ENCODE measurements around the gene TPCN1.

TPCN1 gene

DNA sequence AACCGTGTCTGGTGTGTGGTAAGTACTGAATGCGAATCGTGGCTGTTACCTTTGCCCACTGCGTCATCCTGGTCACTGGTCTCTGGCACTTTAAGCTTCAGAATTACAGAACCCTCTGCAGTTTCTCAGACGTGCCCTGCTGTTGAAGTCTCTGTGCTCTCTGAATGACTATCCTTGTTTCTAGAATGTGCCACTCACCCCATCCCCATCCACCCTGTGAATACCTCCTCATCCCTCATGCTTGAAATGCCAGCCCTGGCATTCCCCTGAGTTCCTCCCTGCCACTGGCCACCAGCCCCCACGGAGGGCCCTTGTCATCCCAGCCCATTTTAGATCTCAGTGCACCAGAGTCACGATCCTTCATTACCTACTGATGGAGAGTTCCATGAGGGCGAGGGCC lies 21.3 kb downstream of the TPCN1 start:
- DNase-seq, result no peak

- peak; percentile 41 for DNase-seq
These were observed 22.8 kb downstream of the TPCN1 start for GRCh38 chr12:113244047-113244460.

GRCh38 chr12:113244478-113244958 lies 23.3 kb downstream of the TPCN1 start:
- DNase-seq, result no peak

DNA sequence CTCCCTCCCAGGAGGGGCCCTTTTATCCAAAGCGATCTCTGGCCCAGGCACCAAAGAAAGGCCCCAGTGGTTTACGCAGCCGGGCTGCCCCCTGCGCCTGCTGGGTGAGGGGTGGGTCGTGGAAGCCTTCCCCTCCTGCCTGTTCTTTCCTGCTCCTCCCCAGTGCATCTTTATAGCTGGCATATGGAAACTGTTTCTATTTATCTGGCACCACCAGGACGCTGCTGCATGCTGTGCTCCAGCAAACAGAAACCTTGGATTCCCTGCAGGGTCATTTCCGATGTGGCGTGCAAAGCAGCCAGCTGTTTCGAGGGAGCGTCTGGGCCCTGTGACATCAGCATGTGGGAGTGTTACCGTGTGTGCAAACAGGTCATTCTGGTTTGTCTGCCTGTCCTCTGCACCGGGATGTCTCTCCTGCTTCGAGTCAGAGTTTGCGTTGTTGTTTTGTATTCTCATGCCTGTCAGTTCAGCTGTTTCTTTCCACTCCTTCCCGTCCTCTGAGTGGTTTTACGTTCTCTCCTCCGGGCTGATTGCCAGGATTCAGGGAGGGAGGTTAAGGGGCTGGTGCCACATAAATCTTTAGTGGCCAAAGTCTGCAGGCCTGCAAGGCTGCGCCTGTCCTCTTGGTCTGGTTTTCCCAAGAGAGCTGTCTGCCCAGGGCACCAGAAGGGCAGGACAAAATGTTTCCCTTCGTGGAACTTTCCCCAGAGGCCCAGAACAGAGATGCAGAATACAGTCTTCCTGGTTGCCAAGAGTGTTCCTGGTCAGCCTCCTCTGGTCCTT lies 24.6 kb downstream of the TPCN1 start:
- DNase-seq, result peak; percentile 96

- peak; percentile 29 for DNase-seq
These were observed 25.3 kb downstream of the TPCN1 start for GRCh38 chr12:113246478-113247122.

DNA sequence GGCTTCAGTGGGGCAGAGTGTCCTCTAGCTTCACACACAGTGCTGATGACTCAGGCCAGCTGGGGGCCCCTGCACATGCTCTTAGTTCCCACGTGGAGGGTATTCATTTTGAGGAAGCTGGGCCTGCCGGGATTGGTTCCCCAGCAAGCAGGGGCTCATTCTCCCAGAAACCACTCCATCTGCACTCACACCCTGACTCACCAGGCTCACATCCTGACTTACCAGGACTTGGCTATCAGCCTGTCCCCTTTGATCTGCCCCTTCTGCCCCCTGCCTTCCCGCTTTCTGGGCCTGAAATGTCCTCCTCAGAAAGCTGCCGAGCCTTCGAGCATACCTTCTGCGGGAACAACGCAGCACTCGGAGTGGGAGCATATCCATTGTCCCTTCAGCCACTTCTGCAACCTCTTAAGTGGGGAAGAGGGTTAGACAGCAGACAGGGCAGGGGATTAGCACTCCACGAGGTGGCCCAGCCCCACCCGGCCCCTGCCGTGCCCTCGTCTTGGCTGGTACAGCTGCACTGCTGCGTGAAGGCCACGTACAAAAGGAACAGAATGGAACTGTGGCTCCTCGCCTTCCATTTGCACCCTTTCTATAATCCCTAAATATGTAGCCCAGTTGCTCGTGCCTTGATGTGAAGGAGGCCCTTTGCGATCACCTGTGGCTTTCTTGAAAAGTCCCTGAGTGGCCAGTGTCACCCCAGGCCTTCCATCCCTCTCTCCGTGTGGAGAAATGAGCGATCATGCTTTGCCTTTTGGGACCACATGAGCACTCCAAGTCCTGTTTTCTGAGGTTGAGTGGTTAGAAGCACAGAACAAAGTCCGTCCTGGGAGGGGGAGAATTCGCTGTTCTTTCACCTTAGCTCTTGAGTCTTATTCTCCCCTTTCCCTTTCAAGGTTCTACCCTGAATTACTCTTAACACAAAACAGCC lies 26.1 kb downstream of the TPCN1 start:
- DNase-seq, result no peak

- no peak for DNase-seq
These were observed 27.0 kb downstream of the TPCN1 start for GRCh38 chr12:113248051-113248825.

DNA sequence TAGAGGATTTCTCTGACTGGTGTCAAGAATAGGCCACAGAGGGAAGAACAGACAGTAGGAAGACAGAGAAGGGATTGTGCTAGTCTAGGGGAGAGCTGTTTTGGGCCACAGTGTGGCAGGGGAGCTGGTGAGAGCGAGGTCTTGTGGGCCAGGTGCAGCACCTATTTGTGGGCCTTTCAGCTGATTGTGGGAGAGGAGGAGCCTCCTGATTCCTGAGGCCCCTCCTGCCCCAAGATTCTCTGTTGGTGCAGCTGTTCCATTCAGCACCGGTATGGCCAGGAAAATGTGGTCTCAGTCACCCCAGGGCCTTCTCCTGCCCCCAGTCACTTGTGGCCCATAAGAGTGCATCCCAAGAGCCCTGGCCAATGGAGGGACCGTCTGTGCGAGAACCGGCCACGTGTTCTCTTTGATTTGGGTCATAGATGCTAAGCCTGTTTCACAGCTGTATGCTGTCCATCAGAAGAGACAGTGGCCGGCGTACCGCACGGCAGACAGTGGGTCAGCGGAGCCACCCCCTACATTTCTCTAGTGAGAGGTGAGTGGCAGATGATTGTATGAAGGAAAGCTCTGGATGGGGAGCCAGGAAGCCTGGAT lies 27.7 kb downstream of the TPCN1 start:
- DNase-seq, result no peak

DNA sequence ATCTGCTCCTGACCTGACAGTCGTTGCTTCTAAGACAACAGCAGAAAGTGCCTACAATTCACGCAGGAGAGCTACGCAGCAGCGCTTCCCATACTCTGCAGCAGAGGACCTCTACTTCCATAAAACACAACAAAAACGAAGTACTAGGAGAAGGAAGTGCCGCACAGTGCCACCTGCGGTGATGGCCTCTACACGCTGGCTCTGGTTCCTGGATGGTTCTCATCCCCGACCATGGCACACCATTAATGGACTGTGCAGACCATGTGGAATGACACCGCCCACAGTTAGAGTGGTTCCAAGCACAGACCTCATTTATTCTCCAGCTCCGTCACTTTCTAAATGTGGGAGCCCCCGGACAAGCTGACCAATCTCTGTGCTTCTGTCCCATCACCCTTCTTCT lies 28.3 kb downstream of the TPCN1 start:
- no peak for DNase-seq

DNA sequence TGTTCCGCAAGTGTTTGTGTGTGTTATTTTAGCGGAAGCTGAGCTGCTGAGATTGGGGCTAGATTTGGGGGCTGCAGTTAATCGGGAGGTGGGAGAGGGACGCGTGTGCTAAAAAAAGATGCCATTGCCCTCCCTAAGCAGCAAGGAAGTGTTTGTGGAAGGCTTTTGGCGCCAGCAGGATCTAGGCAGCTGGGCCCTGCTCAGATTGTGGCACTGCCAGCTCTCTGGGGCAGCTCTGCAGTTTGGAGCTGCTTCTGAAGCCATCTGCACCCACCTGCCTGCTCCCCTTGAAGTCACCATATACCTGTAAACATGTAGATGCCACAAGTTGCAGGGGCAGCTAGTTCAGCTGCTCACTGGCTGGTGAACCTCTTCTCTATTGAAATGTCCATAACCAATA lies 28.8 kb downstream of the TPCN1 start:
- DNase-seq, result no peak

GRCh38 chr12:113251404-113252070 lies 30.3 kb downstream of the TPCN1 start:
- no peak for DNase-seq

DNA sequence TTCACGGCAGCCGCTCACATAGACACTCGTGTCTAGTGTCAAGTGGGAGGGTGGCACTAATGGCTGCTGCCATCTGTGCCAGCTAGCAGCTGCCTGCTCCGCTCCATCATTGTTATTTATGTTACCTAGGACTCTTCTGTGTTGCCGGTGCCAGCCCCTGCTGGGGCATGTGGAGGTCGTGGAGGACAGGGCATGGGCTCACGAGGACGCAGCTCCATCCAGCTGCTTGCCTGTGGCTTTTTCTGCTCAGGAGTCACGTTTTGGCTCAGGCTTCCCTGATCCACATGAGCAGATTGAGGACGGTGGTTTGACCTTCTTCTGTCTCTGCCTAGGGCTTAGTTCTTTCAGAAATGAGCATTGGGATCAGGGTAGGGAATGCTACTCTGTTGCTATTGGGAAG lies 31.2 kb downstream of the TPCN1 start:
- DNase-seq, result no peak

DNA sequence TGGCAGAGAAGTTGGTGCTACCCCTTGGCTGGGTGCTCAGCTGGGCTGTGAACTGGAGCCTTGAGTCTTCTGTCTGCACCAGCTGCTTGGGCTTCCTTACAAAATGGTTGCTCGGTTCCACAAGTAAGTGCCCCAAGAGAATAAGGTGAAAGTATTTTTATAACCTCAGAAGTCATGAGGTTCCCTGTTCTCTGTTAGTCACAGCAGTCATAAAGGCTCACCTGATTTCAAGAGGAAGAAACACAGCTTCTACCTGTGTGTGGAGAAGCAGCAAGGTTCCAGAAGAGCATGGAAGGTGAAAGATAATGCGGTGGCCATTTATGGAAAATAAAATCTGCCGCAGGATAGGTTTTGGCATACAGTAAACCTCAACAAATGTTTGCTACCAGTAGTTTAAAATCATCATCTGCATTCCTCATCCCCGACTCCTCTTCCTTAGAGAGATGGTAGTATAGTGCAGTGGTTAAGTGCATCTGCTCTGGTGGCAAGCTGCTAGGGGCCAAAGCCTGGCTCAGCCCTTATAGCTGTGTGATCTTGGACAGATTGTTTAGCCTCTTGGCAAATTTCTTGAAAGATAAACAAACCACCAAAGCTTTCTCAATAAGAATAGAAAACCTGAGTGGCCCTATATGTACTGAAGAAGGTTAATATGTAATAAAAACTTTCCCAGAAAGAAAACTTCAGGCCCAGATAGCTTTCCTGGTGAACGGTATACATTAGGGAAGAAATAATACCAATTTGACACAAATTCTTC lies 32.4 kb downstream of the TPCN1 start:
- no peak for DNase-seq

GRCh38 chr12:113254298-113254697 lies 33.0 kb downstream of the TPCN1 start:
- DNase-seq, result no peak

GRCh38 chr12:113257564-113257963 lies 36.3 kb downstream of the TPCN1 start:
- DNase-seq, result no peak

DNA sequence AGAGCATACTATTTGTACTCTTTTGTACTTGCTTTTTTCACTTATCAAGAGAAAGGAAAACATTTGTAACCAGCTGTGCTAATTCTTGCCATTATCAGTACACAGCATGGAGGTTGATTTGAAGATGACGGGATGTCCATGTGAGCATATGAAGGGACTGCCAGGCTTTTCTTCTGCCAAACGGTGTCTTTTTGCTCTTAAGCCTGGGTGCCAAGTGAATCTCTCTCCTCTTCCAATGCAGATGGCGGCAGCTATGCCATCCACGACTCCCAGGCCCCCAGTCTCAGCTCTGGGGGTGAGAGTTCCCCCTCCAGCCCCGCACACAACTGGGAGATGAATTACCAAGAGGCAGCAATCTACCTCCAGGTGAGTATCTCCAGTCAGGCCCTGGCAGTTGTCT lies 38.9 kb downstream of the TPCN1 start:
- DNase-seq, result peak; percentile 22

DNA sequence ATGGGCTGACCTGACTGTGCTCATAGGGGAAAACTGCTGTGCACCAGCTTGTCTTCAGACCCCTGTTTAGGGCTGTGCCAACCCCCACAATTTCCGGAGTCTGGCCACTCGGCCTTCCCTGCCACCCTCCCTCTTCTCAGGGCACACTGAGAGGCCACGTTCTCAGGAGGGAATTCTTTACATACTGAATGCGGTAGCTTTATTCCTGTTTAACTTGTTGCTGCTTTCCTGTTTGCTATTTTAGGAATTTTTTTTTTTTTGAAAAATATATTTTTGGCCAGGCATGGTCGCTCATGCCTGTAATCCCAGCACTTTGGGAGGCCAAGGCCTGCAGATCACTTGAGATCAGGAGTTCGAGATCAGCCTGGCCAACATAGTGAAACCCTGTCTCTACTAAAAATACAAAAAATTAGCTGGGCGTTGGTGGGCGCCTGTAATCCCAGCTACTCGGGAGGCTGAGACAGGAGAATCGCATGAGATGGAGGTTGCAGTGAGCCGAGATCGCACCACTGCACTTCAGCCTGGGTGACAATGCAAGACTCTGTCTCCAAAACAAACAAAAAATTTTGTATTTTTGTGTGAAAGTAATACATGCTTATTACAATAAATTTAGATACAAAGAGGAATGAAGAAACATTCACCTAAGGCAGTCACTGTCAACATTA lies 39.5 kb downstream of the TPCN1 start:
- no peak for DNase-seq

GRCh38 chr12:113261847-113262470 lies 40.7 kb downstream of the TPCN1 start:
- no peak for DNase-seq

DNA sequence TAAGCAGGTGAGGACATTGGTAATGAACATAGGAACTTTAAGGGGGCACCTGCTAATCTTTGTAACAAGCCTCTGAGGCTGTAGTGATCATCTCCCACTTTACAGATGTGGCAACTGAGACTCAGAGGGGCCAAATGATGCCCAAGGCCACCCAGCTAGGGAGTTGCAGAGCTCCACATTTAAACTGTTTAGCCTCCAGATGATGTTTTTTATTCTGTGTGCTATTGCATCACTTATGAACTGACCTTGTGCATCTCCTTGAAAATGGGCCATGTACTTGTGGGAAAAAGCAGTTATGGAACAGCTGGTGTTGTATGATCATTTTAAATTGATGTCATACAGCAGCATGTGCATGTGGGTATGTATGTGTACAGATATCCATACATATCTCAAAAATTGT lies 41.4 kb downstream of the TPCN1 start:
- no peak for DNase-seq
